HEK293 (cell line): Measurements from ENCODE around the gene UCK2.

Experiments
- CTCF ChIA-PET: fragments of 350-600 bp; formaldehyde crosslinking; extraction: SDS; loops from one replicate; lab custom pipeline; 2021; ENCODE audit warnings: antibody characterized with exemption; lab: Yijun Ruan, JAX
- POLR2A ChIA-PET: fragments of 300-600 bp; formaldehyde crosslinking; extraction: SDS; loops from one replicate; lab custom pipeline; 2020; ENCODE audit warnings: antibody characterized with exemption, inconsistent platforms; lab: Yijun Ruan, JAX
- H3K27ac ChIP-seq: fragments of 200-500 bp; sonication (Bioruptor generic); 2 replicates; pipeline ENCODE4 v1.5.1; 2014; ENCODE audit warnings: low read depth, low read length, control low read depth, inconsistent platforms; ENCODE audit errors: extremely low read depth
- H3K36me3 ChIP-seq, 2 experiments: fragments of 200-500 bp in 1 of 2; sonication (Bioruptor generic) in 1 of 2; 1 replicate in 1 of 2; 2 replicates in 1 of 2; pipeline ENCODE4 v1.5.1; 2014 to 2017; ENCODE audit warnings: inconsistent platforms in 2 of 2, low read length in 2 of 2; ENCODE audit not compliant: control insufficient read depth in 2 of 2, insufficient read depth in 1 of 2
- H3K4me1 ChIP-seq: fragments of 200-500 bp; sonication (Bioruptor generic); 2 replicates; pipeline ENCODE4 v1.5.1; 2014; ENCODE audit warnings: mild to moderate bottlenecking, low read length, inconsistent platforms; ENCODE audit not compliant: control insufficient read depth, insufficient read depth
- H3K4me3 ChIP-seq: 2 replicates; pipeline ENCODE4 v1.5.1; 2011; ENCODE audit warnings: low read depth, mild to moderate bottlenecking, control low read depth, low read length, moderate library complexity
- H3K9me3 ChIP-seq: fragments of 200-500 bp; sonication (Bioruptor generic); 2 replicates; pipeline ENCODE4 v1.5.1; 2014; ENCODE audit warnings: low read depth, low read length, inconsistent platforms; ENCODE audit not compliant: control insufficient read depth, insufficient read depth
- GFI1B ChIP-seq: fragments of 450-650 bp; formaldehyde crosslinking; IDR thresholded peaks from 2 replicates; pipeline ENCODE4 v1.5.1; 2016; ENCODE audit warnings: missing biosample characterization, missing genetic modification characterization
- GLIS2 ChIP-seq: fragments of 450-650 bp; formaldehyde crosslinking; IDR thresholded peaks from 2 replicates; pipeline ENCODE4 v1.5.1; 2016; ENCODE audit warnings: missing biosample characterization, missing genetic modification characterization
- HOXA7 ChIP-seq: sonication (generic); formaldehyde crosslinking; IDR thresholded peaks from 2 replicates; pipeline ENCODE4 v1.8.1; 2022; ENCODE audit warnings: missing genetic modification reagents, borderline replicate concordance
- HOXD13 ChIP-seq: sonication (generic); formaldehyde crosslinking; IDR thresholded peaks from 2 replicates; pipeline ENCODE4 v1.8.0; 2022; ENCODE audit warnings: missing genetic modification reagents, borderline replicate concordance
- KLF8 ChIP-seq: fragments of 450-650 bp; formaldehyde crosslinking; IDR thresholded peaks from 2 replicates; pipeline ENCODE4 v1.5.1; 2016; ENCODE audit warnings: missing biosample characterization, missing genetic modification characterization
- SALL2 ChIP-seq: fragments of 450-650 bp; formaldehyde crosslinking; IDR thresholded peaks from 2 replicates; pipeline ENCODE4 v1.5.0; 2017; ENCODE audit warnings: missing biosample characterization, mild to moderate bottlenecking, missing genetic modification characterization, borderline replicate concordance
- ZNF140 ChIP-seq: fragments of 450-650 bp; formaldehyde crosslinking; IDR thresholded peaks from 2 replicates; pipeline ENCODE4 v1.5.1; 2016; ENCODE audit warnings: missing biosample characterization, missing genetic modification characterization
- ZNF24 ChIP-seq: fragments of 450-650 bp; formaldehyde crosslinking; IDR thresholded peaks from 2 replicates; pipeline ENCODE4 v1.5.1; 2016; ENCODE audit warnings: missing biosample characterization, missing genetic modification characterization
- ZNF248 ChIP-seq: fragments of 450-650 bp; formaldehyde crosslinking; IDR thresholded peaks from 2 replicates; pipeline ENCODE4 v1.5.1; 2017; ENCODE audit warnings: missing biosample characterization, missing genetic modification characterization
- ZNF274 ChIP-seq, 2 experiments: fragments of 200-500 bp in 1 of 2; fragments of 450-650 bp in 1 of 2; sonication (Bioruptor generic) in 1 of 2; formaldehyde crosslinking in 1 of 2; IDR thresholded peaks; 2 replicates each; pipeline versions ENCODE4 v1.5.1 to v1.6.1; 2014 to 2016; ENCODE audit warnings: borderline replicate concordance in 1 of 2, inconsistent platforms in 1 of 2, low read length in 1 of 2, missing biosample characterization in 1 of 2, missing genetic modification characterization in 1 of 2
- ZNF292 ChIP-seq: fragments of 450-650 bp; formaldehyde crosslinking; IDR thresholded peaks from 2 replicates; pipeline ENCODE4 v1.5.1; 2016; ENCODE audit warnings: low read depth, missing biosample characterization, missing genetic modification characterization, borderline replicate concordance
- ZNF366 ChIP-seq: fragments of 450-650 bp; formaldehyde crosslinking; conservative IDR thresholded peaks from 2 replicates; pipeline ENCODE4 v1.5.1; 2016; ENCODE audit warnings: missing biosample characterization, missing genetic modification characterization
- ZNF416 ChIP-seq: fragments of 450-650 bp; formaldehyde crosslinking; IDR thresholded peaks from 2 replicates; pipeline ENCODE4 v1.5.1; 2016; ENCODE audit warnings: missing biosample characterization, missing genetic modification characterization
- ZNF501 ChIP-seq: fragments of 450-650 bp; formaldehyde crosslinking; IDR thresholded peaks from 2 replicates; pipeline ENCODE4 v1.5.1; 2016; ENCODE audit warnings: missing biosample characterization, missing genetic modification characterization
- ZNF670 ChIP-seq: fragments of 450-650 bp; formaldehyde crosslinking; IDR thresholded peaks from 2 replicates; pipeline ENCODE4 v1.5.1; 2016; ENCODE audit warnings: missing biosample characterization, missing genetic modification characterization, low read depth
- ZNF777 ChIP-seq: fragments of 450-650 bp; formaldehyde crosslinking; IDR thresholded peaks from 2 replicates; pipeline ENCODE4 v1.5.1; 2017; ENCODE audit warnings: missing biosample characterization, missing genetic modification characterization, borderline replicate concordance
- TF ChIP-seq, protein P1 (sequence below): fragments of 450-650 bp; formaldehyde crosslinking; conservative IDR thresholded peaks from 2 replicates; pipeline ENCODE4 v1.5.1; 2016; ENCODE audit warnings: low read depth, missing biosample characterization, missing genetic modification characterization

UCK2 gene

DNA sequence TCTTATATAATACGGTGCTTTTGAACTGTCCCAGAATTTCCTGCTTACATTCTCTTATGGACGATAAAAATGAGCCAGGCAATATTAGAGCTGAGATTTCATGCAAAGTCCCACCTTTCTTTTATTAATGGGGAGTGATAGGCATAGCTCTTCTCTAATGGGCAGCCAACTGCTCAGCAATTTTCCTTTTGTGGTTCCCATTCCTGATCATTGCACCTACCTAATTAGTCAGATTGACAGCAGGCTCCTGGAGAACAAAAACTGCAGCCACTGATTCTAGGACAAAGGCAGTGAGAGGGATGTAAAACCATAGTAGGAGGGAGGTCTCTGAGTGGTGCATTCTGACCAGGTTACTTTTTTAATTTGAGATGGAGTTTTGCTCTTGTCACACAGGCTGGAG, 110.4 kb downstream of the UCK2 start:
- H3K9me3 ChIP-seq: no peaks in the 10 kb centered on the region
- H3K36me3 ChIP-seq: no peaks in the 10 kb centered on the region
- TF ChIP-seq GLIS2 (tag by site-specific recombination): no peak
- no peaks in the 10 kb centered on the region for H3K4me1 ChIP-seq
- CTCF ChIA-PET: interaction anchor here (1.6 kb wide), 1 partner anchor 13 kb away, joined by 5 read pairs; no protein-coding TSS in a partner anchor
- POLR2A ChIA-PET: no interaction called here
- no peak overlapping the region for H3K4me3 ChIP-seq
- no peak overlapping the region for H3K27ac ChIP-seq

DNA sequence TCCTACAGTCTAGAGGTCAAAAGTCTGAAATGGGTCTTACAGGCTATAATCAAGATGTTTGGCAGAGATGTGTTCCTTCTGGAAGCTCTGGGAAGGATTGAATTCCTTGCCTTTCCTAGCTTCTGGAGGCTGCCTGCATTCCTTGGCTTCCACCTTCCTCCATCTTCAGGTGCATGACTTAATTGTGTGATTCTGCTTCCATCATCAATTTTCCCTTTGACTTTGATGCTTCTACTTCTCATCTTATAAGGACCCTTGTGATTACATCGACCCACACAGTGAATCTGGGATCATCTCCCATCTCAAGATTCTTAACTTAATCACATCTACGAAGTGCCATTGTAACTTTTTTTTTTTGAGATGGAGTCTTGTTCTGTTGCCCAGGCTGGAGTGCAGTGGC, 111.4 kb downstream of the UCK2 start:
- H3K9me3 ChIP-seq: no peaks in the 10 kb centered on the region
- TF ChIP-seq, protein P1, sequence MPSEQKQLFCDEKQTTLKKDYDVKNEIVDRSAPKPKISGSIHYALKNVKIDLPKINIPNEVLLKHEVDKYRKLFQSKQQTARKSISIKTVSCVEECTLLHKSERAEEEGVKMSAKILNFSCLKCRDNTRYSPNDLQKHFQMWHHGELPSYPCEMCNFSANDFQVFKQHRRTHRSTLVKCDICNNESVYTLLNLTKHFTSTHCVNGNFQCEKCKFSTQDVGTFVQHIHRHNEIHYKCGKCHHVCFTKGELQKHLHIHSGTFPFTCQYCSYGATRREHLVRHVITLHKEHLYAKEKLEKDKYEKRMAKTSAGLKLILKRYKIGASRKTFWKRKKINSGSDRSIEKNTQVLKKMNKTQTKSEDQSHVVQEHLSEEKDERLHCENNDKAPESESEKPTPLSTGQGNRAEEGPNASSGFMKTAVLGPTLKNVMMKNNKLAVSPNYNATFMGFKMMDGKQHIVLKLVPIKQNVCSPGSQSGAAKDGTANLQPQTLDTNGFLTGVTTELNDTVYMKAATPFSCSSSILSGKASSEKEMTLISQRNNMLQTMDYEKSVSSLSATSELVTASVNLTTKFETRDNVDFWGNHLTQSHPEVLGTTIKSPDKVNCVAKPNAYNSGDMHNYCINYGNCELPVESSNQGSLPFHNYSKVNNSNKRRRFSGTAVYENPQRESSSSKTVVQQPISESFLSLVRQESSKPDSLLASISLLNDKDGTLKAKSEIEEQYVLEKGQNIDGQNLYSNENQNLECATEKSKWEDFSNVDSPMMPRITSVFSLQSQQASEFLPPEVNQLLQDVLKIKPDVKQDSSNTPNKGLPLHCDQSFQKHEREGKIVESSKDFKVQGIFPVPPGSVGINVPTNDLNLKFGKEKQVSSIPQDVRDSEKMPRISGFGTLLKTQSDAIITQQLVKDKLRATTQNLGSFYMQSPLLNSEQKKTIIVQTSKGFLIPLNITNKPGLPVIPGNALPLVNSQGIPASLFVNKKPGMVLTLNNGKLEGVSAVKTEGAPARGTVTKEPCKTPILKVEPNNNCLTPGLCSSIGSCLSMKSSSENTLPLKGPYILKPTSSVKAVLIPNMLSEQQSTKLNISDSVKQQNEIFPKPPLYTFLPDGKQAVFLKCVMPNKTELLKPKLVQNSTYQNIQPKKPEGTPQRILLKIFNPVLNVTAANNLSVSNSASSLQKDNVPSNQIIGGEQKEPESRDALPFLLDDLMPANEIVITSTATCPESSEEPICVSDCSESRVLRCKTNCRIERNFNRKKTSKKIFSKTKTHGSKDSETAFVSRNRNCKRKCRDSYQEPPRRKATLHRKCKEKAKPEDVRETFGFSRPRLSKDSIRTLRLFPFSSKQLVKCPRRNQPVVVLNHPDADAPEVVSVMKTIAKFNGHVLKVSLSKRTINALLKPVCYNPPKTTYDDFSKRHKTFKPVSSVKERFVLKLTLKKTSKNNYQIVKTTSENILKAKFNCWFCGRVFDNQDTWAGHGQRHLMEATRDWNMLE (tag by site-specific recombination): no peak
- TF ChIP-seq HOXD13: no peak
- TF ChIP-seq ZNF777 (tag by site-specific recombination): no peak
- TF ChIP-seq ZNF416 (tag by site-specific recombination): no peak
- TF ChIP-seq GFI1B: no peak
- TF ChIP-seq HOXA7 (CRISPR knock-in tag): no peak
- TF ChIP-seq ZNF274 (IDR thresholded peaks at IDR 0.05; ENCODE audit: low read length): no peak
- no peak for TF ChIP-seq ZNF274 (tag by site-specific recombination; IDR thresholded peaks at IDR 0.05; ENCODE audit: borderline replicate concordance)
- TF ChIP-seq ZNF24: no peak
- no peak for TF ChIP-seq ZNF670
- TF ChIP-seq ZNF501 (tag by site-specific recombination): no peak
- no peak for TF ChIP-seq ZNF140
- no peak for TF ChIP-seq ZNF248 (tag by site-specific recombination)
- no peak for TF ChIP-seq SALL2 (tag by site-specific recombination)
- no peak for TF ChIP-seq ZNF292 (tag by site-specific recombination)
- TF ChIP-seq KLF8 (tag by site-specific recombination): no peak
- no peaks in the 10 kb centered on the region for H3K4me1 ChIP-seq
- POLR2A ChIA-PET: no interaction called here
- no peak overlapping the region for H3K4me3 ChIP-seq
- H3K36me3 ChIP-seq: no peaks in the 10 kb centered on the region
- CTCF ChIA-PET: interaction anchor here (0.6 to 1.6 kb wide), 2 partner anchors 14 to 875 kb away, joined by 3 to 5 read pairs; no protein-coding TSS in a partner anchor
- H3K27ac ChIP-seq: no peak overlapping the region

DNA sequence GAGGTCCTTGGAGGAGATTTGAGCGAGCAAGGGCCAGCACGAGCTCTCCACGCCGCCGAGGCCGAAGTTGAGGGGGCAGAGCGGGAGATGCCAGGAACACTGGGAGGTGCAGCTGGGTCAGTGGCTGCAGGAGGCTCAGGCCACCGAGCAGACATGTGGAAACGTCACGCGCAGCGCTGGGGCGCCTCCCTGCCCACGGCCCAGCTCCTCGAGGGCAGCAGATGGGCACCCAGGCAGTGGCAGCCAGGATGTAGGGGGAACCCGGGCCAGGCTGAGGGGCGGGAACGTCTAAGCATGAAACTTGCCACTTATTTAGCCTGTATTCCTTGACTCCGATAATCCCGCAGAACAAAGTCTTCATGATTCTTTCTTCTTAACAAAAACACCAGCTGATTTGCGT, 114.1 kb downstream of the UCK2 start:
- H3K4me1 ChIP-seq: no peaks in the 10 kb centered on the region
- H3K4me3 ChIP-seq: no peak overlapping the region
- no peak overlapping the region for H3K27ac ChIP-seq
- H3K36me3 ChIP-seq: no peaks in the 10 kb centered on the region
- POLR2A ChIA-PET: no interaction called here
- no peak for TF ChIP-seq ZNF366 (tag by site-specific recombination)
- TF ChIP-seq ZNF274 (IDR thresholded peaks at IDR 0.05; ENCODE audit: low read length): no peak
- no peak for TF ChIP-seq ZNF274 (tag by site-specific recombination; IDR thresholded peaks at IDR 0.05; ENCODE audit: borderline replicate concordance)
- no peaks in the 10 kb centered on the region for H3K9me3 ChIP-seq
- CTCF ChIA-PET: interaction anchor here (1.3 kb wide), 1 partner anchor 17 kb away, joined by 3 read pairs; no protein-coding TSS in a partner anchor
